Stomach (tissue), 9 donors: Measurements from ENCODE around the gene ITGB4. TPM values are rescaled to one million over a fixed set of nuclear protein-coding genes. Genes with fewer than 3 reads are reported as not detected.
A peak's percentile ranks its signal among the peaks of the same experiment; 100 is the strongest.

Source experiments
- DNase-seq, 2 donors: peaks; one replicate each; pipeline versions ENCODE4 v3.0.0 to v3.0.0-alpha.2; 2013 to 2019
- H3K27ac ChIP-seq, 5 donors: fragments of 200-600 bp in 4 of 5; sonication (generic) in 4 of 5; one replicate each; pipeline ENCODE4 v1.5.1; 2013 to 2019; ENCODE audit warnings: mild to moderate bottlenecking in 1 of 5, moderate library complexity in 1 of 5
- H3K27me3 ChIP-seq, 3 donors: fragments of 200-600 bp; sonication (generic); one replicate each; pipeline ENCODE4 v1.5.1; 2017 to 2019; ENCODE audit warnings: mixed run types in 1 of 3
- H3K36me3 ChIP-seq, 4 donors: fragments of 200-600 bp; sonication (generic); 1 replicate in 3 of 4; 2 replicates in 1 of 4; pipeline ENCODE4 v1.5.1; 2016 to 2019
- H3K4me1 ChIP-seq, 4 donors: fragments of 200-600 bp; sonication (generic); one replicate each; pipeline ENCODE4 v1.5.1; 2016 to 2019
- H3K4me3 ChIP-seq, 4 donors: fragments of 200-600 bp; sonication (generic) in 3 of 4; one replicate each; pipeline ENCODE4 v1.5.1; 2016 to 2019; ENCODE audit warnings: mild to moderate bottlenecking in 1 of 4
- H3K9me3 ChIP-seq, 4 donors: fragments of 200-600 bp; sonication (generic); one replicate each; pipeline ENCODE4 v1.5.1; 2016 to 2019
- EP300 ChIP-seq: sonication (generic); formaldehyde crosslinking; IDR thresholded peaks from one replicate; pipeline ENCODE4 v1.6.1; 2017; ENCODE audit warnings: antibody characterized with exemption
- POLR2A ChIP-seq, 4 donors: fragments of 450-650 bp; IDR thresholded peaks; one replicate each; pipeline ENCODE4 v1.6.1; 2016; ENCODE audit warnings: antibody characterized with exemption in 4 of 4, control low read depth in 2 of 4, mild to moderate bottlenecking in 1 of 4, moderate library complexity in 1 of 4
- POLR2AphosphoS5 ChIP-seq, 3 donors: sonication (generic); formaldehyde crosslinking; IDR thresholded peaks; one replicate each; pipeline ENCODE4 v1.6.1; 2016; ENCODE audit warnings: antibody characterized with exemption in 3 of 3
- WGBS, 5 donors: extraction: QIAGEN DNeasy Blood & Tissue Kit in 3 of 5; methylation state at CpG; one replicate each; pipeline versions ENCODE4 v1.1.5 to v1.1.7; 2013 to 2018; 5-methylcytosine and 5-hydroxymethylcytosine counted together
- intact Hi-C: fragments of 100-400 bp; cut with DNase I; formaldehyde crosslinking; loops from one replicate; pipeline ENCODE4 v1.15.1; 2023; ENCODE audit warnings: low total_unique reads
- polyA plus RNA-seq, 3 donors: library from polyadenylated mRNA; stranded (reverse); fragments of 200-250 nt; gene quantifications; one replicate each; pipeline ENCODE4 v1.2.3, GENCODE V29; 2013
- total RNA-seq, 5 donors: library from RNA; depleted of rRNA; stranded (reverse); fragments of >200 nt; gene quantifications; one replicate each; pipeline versions ENCODE4 v1.1.0 to v1.2.3, GENCODE V29; 2014 to 2016
- TF ChIP-seq, protein P1 (sequence below), 7 experiments: fragments of 450-650 bp in 4 of 7; fragments of 200-600 bp in 3 of 7; sonication (generic) in 3 of 7; IDR thresholded peaks; one replicate each; pipeline ENCODE4 v1.5.1; 2016 to 2019; ENCODE audit warnings: antibody characterized with exemption in 7 of 7, control low read depth in 2 of 7, mild to moderate bottlenecking in 1 of 7
- donor health status: healthy with polysubstance abuse.
- donor health status: Bipolar disorder and iron deficiency.
- donor health status: healthy.

Gene ITGB4
- total and polyA plus RNA-seq, 8 donors = 33.6 to 137 (median 92.6) TPM

DNA sequence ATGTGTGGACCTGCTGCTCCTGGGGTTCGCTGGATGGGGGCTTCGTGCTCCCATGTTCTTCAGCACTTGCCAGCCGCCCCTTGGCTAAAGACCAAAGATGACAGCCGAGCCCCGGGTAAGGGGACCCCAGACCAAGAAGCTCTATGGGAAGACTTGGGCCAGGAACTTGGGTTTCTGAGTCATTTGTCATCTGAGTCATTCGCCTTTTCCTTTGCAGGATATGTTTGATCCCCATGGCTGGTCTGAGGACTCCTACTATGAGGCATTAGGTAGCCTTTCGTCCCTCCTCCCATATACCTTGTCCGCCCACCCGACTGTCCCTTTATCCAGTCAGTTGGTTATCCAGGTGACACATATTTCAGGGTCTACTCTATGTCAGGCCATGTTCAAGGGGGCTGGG is 17.7 kb upstream of the ITGB4 start:
- WGBS, 5 donors = 92 to 96% (median 94%) methylated on average over 9 of the region's 9 CpGs
- H3K27me3 ChIP-seq = no peaks in the 10 kb centered on the region
- H3K4me3 ChIP-seq = no peak overlapping the region
- DNase-seq = no peak
- peak overlapping the region in 1 of 5 donors; percentile 12 for H3K27ac ChIP-seq
- no peaks in the 10 kb centered on the region for H3K9me3 ChIP-seq
- TF ChIP-seq POLR2AphosphoS5 (IDR thresholded peaks at IDR 0.05) (no peak), POLR2A (IDR thresholded peaks at IDR 0.05) (no peak), EP300 (no peak)
- TF ChIP-seq, protein P1, sequence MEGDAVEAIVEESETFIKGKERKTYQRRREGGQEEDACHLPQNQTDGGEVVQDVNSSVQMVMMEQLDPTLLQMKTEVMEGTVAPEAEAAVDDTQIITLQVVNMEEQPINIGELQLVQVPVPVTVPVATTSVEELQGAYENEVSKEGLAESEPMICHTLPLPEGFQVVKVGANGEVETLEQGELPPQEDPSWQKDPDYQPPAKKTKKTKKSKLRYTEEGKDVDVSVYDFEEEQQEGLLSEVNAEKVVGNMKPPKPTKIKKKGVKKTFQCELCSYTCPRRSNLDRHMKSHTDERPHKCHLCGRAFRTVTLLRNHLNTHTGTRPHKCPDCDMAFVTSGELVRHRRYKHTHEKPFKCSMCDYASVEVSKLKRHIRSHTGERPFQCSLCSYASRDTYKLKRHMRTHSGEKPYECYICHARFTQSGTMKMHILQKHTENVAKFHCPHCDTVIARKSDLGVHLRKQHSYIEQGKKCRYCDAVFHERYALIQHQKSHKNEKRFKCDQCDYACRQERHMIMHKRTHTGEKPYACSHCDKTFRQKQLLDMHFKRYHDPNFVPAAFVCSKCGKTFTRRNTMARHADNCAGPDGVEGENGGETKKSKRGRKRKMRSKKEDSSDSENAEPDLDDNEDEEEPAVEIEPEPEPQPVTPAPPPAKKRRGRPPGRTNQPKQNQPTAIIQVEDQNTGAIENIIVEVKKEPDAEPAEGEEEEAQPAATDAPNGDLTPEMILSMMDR (IDR thresholded peaks at IDR 0.05) = no peak
- peaks cover 75 to 99% (median 94%) of the 10 kb centered on the region in 4 donors for H3K36me3 ChIP-seq
- H3K4me1 ChIP-seq = peaks cover 28 to 55% (median 38%) of the 10 kb centered on the region in 4 donors
- intact Hi-C loops = no loop called here

DNA sequence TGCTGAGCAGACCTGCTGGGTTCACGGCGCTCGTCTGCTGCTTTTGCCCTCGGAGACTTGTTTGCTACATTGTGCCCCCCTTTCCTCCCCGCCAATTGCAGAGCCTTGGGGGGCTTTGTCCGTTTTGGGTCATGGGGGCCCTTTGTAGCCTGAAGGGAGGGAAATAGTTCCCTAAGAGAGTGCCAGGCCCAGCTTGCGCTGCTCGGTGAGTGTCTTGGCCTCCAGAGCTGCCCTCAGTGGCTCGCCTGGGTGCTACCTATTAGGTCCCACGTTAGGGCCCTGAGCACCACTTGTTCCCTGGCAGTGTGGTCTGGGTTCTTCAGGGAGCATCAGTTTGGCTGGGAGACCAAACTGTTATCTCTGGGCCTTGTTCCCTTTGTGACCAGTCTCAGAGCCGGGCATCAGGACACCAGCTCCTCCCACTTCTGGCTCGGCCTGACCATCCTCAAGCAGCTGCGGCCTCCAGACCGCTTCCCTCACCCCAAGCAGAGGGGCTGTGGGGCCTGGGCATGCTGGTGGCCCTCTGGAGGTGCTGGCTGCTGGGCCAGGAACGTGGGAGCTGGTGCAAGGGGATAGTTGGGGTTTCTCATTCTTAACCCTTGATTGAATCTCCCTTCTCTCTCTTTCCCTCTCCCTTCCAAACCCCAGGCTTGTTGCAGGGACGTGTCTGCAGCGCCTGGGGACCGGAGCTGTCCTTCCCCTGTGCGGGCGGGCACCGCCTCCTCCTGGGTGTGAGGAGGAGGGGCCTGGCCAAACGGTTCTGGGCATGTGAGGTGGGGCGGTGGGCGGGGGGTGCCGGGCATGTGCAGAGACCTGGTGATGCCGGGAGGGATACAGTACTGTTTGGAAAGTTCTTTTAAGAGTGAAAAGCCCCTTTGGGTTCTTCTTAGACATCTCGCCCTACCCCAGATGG is 16.0 kb upstream of the ITGB4 start:
- intact Hi-C loops = no loop called here
- no peak for TF ChIP-seq EP300
- TF ChIP-seq POLR2A (IDR thresholded peaks at IDR 0.05) = no peak
- TF ChIP-seq, protein P1 (IDR thresholded peaks at IDR 0.05) = no peak
- TF ChIP-seq POLR2AphosphoS5 (IDR thresholded peaks at IDR 0.05) = no peak
- no peak for DNase-seq
- Histone ChIP-seq H3K9me3 (no peaks in the 10 kb centered on the region), H3K4me1 (peaks cover 12 to 38% (median 23%) of the 10 kb centered on the region in 4 donors), H3K4me3 (no peak overlapping the region), H3K36me3 (peaks cover 70 to 88% (median 88%) of the 10 kb centered on the region in 4 donors), H3K27ac (peak overlapping the region in 3 of 5 donors; percentile 52 to 79 (median 79)), H3K27me3 (no peaks in the 10 kb centered on the region)
- WGBS, 5 donors = 82 to 89% (median 84%) methylated on average over 20 to 27 of the region's 27 CpGs

DNA sequence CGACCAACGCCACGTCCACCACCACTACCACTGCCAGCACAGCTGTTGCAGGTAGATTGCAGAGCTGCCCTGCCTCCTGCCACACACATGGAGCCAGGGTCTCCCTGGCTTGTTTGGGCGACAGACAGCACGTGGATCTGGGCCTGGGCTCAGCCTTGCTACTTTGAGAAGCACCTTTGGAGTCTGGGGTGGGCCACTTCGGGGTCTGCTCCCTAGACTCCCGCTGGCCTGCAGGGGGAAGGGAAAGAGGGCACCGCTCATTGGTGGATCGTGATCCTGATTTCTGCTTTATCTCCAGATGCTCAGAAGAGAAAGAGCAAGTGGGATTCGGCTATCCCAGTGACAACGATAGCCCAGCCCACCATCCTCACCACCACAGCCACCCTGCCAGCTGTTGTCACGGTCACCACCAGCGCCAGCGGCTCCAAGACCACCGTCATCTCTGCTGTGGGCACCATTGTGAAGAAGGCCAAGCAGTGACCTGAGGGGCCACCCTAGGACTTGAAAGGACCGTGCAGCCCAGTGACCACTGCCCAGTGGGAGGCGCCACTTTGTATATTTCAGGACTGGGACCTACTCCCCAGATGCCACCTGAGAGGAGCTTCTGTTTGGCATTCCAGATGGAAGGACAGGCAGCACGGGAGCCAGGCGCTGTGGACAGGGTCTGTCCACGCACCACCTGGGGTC is 15.1 kb upstream of the ITGB4 start:
- peaks cover 61 to 79% (median 78%) of the 10 kb centered on the region in 4 donors for H3K36me3 ChIP-seq
- DNase-seq = no peak
- 86 to 93% (median 92%) methylated on average over 18 to 20 of the region's 20 CpGs for WGBS, 5 donors

More for the DNA sequence above, 15.1 kb upstream of the ITGB4 start:
- Histone ChIP-seq H3K27me3 (no peaks in the 10 kb centered on the region), H3K4me1 (peaks cover 2 to 37% (median 15%) of the 10 kb centered on the region in 4 donors), H3K27ac (peak overlapping the region; percentile 52 to 81 (median 79)), H3K4me3 (no peak overlapping the region), H3K9me3 (no peaks in the 10 kb centered on the region)
- intact Hi-C loops = no loop called here
- no peak for TF ChIP-seq EP300
- TF ChIP-seq POLR2AphosphoS5 (IDR thresholded peaks at IDR 0.05) = no peak
- TF ChIP-seq, protein P1 (IDR thresholded peaks at IDR 0.05) = no peak
- no peak for TF ChIP-seq POLR2A (IDR thresholded peaks at IDR 0.05)
